HG03439 (cell line): ENCODE measurements around the gene TMEM132A.

ENCODE experiments used
- ATAC-seq: cut with Tn5 transposase; IDR thresholded peaks from one replicate; pipeline ENCODE4 v1.9.1; 2021; ENCODE audit warnings: mild to moderate bottlenecking, moderate library complexity; ENCODE audit not compliant: unreplicated experiment

TMEM132A gene

DNA sequence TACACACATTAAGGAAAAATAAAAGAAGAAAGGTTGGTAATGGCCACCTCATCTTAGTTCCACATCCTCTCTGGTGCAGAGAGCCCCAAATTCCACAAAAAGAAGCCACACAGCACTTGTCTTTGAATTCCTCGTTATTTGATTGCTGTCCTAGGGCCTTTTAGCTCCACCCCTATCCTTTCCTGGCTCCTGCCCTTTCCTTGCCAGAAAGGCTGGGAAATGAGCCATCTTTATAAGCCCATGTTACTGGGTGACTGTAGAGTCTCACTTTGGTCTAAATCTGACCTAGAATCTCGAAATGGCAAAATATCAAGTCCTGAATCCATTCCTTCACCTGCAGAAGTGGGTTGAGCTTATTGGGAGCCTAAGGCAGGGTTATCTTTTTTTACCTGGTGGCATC is 4.3 kb upstream of the TMEM132A start:
- no peak for ATAC-seq

GRCh38 chr11:60921259-60921658 is 3.0 kb upstream of the TMEM132A start:
- ATAC-seq, result no peak

DNA sequence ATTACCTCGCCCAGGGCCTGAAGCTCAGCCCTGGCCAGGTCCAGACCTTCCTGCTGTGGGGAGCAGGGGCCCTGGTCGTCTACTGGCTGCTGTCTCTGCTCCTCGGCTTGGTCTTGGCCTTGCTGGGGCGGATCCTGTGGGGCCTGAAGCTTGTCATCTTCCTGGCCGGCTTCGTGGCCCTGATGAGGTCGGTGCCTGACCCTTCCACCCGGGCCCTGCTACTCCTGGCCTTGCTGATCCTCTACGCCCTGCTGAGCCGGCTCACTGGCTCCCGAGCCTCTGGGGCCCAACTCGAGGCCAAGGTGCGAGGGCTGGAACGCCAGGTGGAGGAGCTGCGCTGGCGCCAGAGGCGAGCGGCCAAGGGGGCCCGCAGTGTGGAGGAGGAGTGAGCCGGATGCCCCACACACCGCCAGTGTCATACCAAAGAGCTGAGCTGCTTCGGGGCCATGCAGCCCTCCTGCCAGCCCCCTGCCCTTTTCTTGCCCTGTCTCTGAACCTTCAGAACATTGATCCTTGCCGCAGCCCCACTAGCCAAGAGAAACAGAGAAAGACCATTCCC is 2.4 kb upstream of the TMEM132A start:
- ATAC-seq, result no peak

DNA sequence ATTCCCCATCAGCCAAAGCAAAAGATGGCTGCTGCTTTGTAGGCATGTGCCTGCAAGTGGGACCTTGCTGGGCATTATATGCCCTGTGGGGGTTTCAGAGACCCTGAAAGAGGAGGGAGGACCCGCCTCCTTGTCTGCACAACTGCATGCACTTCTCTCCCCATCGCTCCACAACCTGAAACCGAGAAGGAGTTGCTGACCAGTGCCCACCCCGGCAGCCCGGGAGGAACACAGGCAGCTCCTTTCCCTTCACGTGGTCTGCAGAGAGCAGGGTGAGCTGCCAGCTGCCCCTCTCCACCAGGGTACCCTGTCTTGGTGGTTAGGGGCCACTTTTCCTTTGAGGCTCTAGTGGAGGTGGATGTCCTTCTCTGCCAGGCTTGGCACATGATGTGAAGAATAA is 1.4 kb upstream of the TMEM132A start:
- no peak for ATAC-seq

- ATAC-seq, result no peak
Measured at GRCh38 chr11:60923326-60923725, 934 bp upstream of the TMEM132A start.

DNA sequence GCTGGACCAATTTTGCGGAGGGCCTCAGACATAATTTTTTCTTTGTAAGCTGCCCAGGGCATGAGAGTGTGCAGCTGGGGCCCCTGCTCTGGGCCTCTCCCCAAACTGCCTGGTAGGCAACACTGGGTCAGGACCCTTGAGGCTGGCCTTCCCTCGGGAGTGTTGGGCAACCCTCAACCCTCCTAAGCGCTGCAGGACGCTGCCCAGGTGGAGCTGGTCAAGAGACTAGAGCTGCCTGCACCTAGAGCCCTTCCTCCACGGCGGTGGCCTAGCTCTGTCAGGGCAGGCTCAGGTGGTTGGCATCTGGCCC is 505 bp upstream of the TMEM132A start:
- ATAC-seq, result no peak

DNA sequence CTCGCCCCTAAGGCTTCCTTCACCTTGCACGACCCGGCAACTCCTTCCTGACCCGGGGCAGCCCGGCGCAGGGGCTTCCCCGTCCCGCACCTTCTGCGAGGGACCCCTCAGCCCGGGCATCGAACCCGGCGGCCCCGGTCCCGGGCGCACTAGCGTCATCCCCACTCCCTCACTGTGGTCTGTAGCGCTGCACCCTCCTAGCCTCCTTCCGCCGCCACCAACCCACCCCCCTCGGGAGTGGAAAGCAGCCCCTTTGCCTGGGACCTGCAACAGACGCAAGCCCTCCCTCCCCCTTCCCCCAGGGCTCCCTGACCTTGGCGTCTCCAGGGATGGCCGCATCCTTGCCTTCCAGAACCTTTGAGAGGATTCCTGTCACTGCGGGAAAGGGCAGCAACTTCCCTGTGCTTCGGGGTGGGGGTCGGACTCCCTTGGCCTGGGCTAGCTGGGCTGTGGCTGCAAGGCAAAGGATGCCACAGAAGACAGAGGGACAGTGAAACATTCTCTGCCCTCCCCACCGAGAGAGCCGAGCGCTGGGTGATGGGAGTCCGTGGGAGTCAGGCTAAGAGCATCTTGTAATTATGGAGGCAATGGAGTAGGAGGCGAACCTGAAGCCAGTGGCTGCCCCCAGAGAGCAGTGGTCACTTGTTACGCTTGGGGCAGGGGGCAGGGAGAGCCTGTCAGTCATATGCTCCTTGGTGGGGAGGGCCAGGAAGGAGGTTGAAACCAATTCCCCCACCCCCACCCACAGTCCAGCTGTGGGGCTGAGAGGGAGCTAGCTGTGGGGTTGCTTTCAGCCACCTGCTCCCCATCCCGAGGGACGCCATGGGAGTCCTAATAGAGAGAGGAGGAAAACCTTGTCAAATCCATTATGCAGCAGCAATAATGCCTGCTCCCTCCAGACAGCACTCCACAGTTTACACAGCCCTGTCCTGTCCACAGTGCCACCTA is 920 bp downstream of the TMEM132A start:
- no peak for ATAC-seq

DNA sequence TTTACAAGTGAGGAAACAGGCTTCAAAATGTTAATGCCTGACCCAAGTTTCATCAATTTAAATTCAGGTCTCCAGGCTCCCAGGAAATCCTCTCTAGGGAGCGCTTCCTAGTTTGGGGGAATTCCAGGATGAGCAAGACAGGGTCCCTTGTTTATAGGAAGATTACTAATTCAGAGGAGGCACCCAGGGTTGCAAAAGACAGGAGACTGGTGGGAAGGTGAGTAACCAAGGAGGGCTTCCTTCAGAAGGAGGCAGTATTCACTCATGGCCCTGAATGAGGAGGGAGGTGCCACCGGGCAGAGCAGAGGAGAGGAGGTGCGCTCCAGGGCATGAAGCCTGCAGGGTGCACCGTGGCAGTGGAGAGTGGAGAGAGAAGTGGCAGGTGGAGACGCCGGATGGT is 1.6 kb downstream of the TMEM132A start:
- no peak for ATAC-seq

DNA sequence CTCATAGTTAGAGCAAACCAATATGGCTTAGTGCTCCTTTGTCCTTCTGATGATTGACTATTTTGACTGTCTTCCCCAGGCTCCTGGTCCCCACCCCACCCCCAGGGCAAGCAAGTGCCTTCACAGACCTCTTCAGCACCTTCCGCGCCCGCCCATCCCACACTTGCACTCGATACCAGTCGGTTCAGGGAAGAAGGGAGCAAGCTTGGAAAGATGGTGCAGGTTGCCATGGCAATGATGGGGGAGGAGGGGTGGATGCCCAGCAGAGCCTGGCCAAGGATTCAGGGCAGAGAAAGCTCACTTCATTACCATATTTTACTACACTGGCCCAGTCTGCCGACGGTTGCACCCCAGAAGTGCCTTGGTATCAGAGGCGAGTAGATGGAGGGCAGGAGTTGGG is 2.2 kb downstream of the TMEM132A start:
- no peak for ATAC-seq

- no peak for ATAC-seq
Measured at GRCh38 chr11:60927061-60927592, 2.9 kb downstream of the TMEM132A start.

DNA sequence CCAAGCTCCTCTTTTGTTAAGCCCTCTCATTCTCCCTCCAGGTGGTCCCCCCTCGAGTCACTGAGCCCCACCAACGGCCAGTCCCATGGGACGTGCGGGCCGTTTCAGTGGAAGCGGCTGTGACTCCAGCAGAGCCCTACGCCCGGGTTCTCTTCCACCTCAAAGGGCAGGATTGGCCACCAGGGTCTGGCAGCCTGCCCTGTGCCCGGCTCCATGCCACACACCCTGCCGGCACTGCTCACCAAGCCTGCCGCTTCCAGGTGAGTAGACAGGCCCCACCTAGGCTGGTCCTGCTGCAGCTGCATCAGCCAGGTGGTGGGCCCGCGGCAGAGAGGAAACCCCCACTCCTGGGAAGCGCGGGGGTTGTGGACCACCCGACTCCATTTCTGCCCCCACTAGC is 3.3 kb downstream of the TMEM132A start:
- no peak for ATAC-seq

- ATAC-seq, result no peak
Measured at GRCh38 chr11:60928563-60929001, 4.3 kb downstream of the TMEM132A start.

DNA sequence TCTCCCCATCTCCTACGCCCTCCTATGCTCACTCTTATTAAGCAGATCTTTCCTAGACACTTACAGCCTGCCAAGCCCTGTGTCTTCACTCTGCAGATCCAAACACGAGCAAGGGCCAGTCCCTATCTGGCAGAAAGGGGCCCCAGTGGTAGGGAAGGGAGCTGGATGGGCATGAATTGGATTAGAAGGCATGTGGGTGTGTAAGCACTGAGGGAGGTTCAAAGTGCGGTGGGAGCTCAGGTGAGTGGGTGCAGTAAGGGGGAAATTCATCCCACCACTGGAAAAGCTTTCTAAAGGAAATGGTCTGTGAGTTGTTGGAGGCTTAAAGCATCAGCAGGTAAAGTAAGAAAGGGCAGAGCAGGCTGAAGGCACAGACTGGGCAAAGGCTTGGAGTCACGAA is 5.5 kb downstream of the TMEM132A start:
- no peak for ATAC-seq

DNA sequence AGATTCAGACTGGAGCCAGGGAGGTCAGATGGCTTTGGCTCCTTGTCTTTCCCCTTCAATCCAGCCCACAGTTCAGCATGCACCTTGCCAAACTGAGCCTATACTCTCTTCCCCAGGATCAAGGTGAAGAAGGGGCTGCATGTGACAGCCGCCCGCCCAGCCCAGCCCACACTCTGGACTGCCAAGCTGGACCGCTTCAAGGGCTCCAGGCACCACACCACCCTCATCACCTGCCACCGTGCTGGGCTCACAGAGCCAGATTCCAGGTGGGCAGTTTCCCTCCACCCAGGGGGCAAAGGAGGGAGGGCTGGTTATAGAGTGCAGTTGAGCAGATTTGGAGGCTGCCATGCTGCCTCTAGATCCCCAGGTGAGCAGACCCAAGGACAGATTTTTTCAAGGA is 6.1 kb downstream of the TMEM132A start:
- no peak for ATAC-seq

- no peak for ATAC-seq
Measured at GRCh38 chr11:60931917-60932316, 7.7 kb downstream of the TMEM132A start.

GRCh38 chr11:60932605-60933356 is 8.5 kb downstream of the TMEM132A start:
- no peak for ATAC-seq

GRCh38 chr11:60933416-60934123 is 9.3 kb downstream of the TMEM132A start:
- no peak for ATAC-seq

DNA sequence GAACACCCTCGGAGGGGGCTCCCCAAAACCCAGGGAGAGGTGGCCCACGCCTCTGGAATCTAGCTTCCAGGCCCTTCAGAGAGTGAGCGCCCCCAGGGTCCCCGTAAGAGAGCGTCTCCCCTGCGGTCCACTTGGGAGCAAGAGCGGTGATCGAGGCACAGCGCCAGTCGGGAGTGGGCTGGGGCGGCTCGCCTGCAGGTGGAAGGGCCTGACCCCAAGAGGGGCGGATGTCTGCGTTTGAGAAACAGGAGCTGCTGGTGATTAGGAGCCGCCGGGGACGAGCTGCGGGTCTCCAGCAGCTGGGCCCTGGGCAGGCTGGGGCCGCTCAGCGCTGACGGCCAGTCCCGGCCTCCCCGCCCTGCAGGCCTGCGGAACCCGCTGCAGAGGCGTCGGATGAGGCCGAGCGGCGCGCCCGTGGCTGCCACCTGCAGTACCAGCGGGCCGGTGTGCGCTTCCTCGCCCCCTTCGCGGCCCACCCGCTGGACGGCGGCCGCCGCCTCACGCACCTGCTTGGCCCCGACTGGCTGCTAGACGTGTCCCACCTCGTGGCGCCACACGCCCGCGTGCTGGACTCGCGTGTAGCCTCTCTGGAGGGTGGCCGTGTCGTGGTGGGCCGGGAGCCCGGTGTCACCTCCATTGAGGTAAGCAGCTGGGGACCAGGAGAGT is 10.0 kb downstream of the TMEM132A start:
- no peak for ATAC-seq

DNA sequence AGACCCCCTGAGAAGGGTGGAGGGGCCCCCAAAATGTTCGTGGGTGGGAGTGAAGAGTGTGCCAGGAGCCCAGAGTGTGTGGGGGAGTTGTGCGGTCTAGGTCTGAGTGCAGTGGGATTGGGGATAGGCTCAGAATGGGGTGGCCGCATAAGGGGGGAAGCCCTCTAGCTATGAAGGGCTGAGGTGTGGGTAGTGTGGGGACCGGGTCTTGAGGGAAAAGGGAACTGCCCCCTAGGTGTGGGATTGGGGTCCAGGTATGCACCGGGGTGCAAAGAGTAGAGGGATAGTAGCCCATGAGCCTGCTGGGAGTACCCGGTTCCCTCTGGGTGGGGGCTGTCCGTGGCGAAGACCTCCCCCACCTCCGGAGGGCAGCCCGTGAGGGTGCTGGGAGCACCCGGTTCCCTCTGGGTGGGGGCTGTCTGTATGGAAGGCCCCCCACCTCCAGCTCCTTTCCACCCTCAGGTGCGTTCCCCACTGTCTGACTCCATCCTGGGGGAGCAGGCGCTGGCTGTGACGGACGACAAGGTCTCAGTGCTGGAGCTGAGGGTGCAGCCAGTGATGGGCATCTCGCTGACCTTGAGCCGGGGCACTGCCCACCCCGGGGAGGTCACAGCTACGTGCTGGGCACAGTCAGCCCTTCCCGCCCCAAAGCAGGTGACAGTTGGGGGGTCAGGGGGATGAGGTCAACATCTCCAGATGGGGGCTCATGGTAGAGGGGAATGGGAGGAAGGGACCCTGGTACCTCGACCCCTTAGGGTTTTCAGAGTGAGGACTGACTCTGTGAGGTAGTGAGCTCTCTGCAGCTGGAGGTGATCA is 10.7 kb downstream of the TMEM132A start:
- ATAC-seq, result no peak
